GM21526 (cell line): ENCODE measurements around the gene MAN2A2.
"Not testable (repeated sequence)": the region's sequence is repeated elsewhere in the genome, so short reads cannot be mapped to it uniquely, and the experiment has no call there.

ENCODE experiments used
- ATAC-seq: cut with Tn5 transposase; IDR thresholded peaks from one replicate; pipeline ENCODE4 v1.9.1; 2021; ENCODE audit warnings: moderate library complexity; ENCODE audit not compliant: unreplicated experiment, low FRiP score

MAN2A2 gene

GRCh38 chr15:90915808-90916440, 12.8 kb downstream of the MAN2A2 start:
- no peak for ATAC-seq

GRCh38 chr15:90916461-90916860, 13.4 kb downstream of the MAN2A2 start:
- no peak for ATAC-seq

GRCh38 chr15:90917569-90917968, 14.5 kb downstream of the MAN2A2 start:
- no peak for ATAC-seq

GRCh38 chr15:90918034-90918788, 15.1 kb downstream of the MAN2A2 start:
- no peak for ATAC-seq

GRCh38 chr15:90918835-90919234, 15.7 kb downstream of the MAN2A2 start:
- no peak for ATAC-seq

GRCh38 chr15:90921887-90922286, 18.8 kb downstream of the MAN2A2 start:
- no peak for ATAC-seq

- peak; percentile 68 for ATAC-seq
These were observed 19.7 kb downstream of the MAN2A2 start for GRCh38 chr15:90922712-90923322.

GRCh38 chr15:90924375-90924774, 21.3 kb downstream of the MAN2A2 start:
- peak; percentile 62 for ATAC-seq

GRCh38 chr15:90926766-90927165, 23.7 kb downstream of the MAN2A2 start:
- ATAC-seq = not testable (repeated sequence)

- not testable (repeated sequence) for ATAC-seq
These were observed 25.0 kb downstream of the MAN2A2 start for GRCh38 chr15:90928106-90928505.

GRCh38 chr15:90929246-90930019, 26.3 kb downstream of the MAN2A2 start:
- no peak for ATAC-seq

GRCh38 chr15:90930861-90931574, 27.9 kb downstream of the MAN2A2 start:
- no peak for ATAC-seq

- no peak for ATAC-seq
These were observed 28.4 kb downstream of the MAN2A2 start for GRCh38 chr15:90931575-90931827.

- ATAC-seq = peak; percentile 47
These were observed 28.9 kb downstream of the MAN2A2 start, which contains the start of gene HDDC3 for GRCh38 chr15:90931828-90932659. Gene HDDC3, minus strand, starts transcription at chr15:90932549. Its CDS starts 9 bp downstream, at chr15:90932540.

GRCh38 chr15:90932660-90932991, 29.5 kb downstream of the MAN2A2 start:
- no peak for ATAC-seq

- ATAC-seq = no peak
These were observed 30.2 kb downstream of the MAN2A2 start for GRCh38 chr15:90933301-90933700.

GRCh38 chr15:90934256-90934948, 31.3 kb downstream of the MAN2A2 start:
- peak; percentile 27 for ATAC-seq

- ATAC-seq = peak; percentile 61
These were observed 32.0 kb downstream of the MAN2A2 start, which contains the start of gene UNC45A for GRCh38 chr15:90934949-90935751. Gene UNC45A, plus strand, starts transcription at chr15:90935285. Its CDS starts 40 bp downstream, at chr15:90935325.
